Keratinocyte (primary cell): ENCODE data around the gene OLFML2B. TPM values are rescaled to one million over a fixed set of nuclear protein-coding genes. Genes with fewer than 3 reads are reported as not detected.
A peak's percentile ranks its signal among the peaks of the same experiment; 100 is the strongest.

ENCODE experiments used
- DNase-seq: peaks from one replicate; pipeline ENCODE4 v3.0.0-alpha.2; 2011; ENCODE audit warnings: low read depth, missing footprints, low spot score
- FAIRE-seq: peaks from 2 replicates; lab custom pipeline; 2011; peaks lifted over from hg19 to GRCh38; lab: Jason Lieb, UNC
- H2AFZ ChIP-seq: 2 replicates; pipeline ENCODE4 v1.6.0; 2012; ENCODE audit warnings: low read length, control low read depth, inconsistent platforms; ENCODE audit not compliant: control insufficient read depth
- H3K27ac ChIP-seq: 2 replicates; pipeline ENCODE4 v1.5.1; 2011; ENCODE audit warnings: low read length; ENCODE audit not compliant: control insufficient read depth, insufficient read depth
- H3K27me3 ChIP-seq: 3 replicates; pipeline ENCODE4 v1.6.0; 2011; ENCODE audit warnings: low read length; ENCODE audit not compliant: control insufficient read depth, insufficient read depth; ENCODE audit errors: extremely low read depth
- H3K36me3 ChIP-seq, 2 experiments: 2 replicates in 1 of 2; 3 replicates in 1 of 2; pipeline ENCODE4 v1.5.1; 2011; ENCODE audit warnings: low read length in 2 of 2, mild to moderate bottlenecking in 1 of 2; ENCODE audit not compliant: control insufficient read depth in 2 of 2, insufficient read depth in 2 of 2; ENCODE audit errors: extremely low read depth in 1 of 2
- H3K4me1 ChIP-seq: 3 replicates; pipeline ENCODE4 v1.5.1; 2011; ENCODE audit warnings: low read length; ENCODE audit not compliant: control insufficient read depth, insufficient read depth; ENCODE audit errors: extremely low read depth
- H3K4me2 ChIP-seq: 3 replicates; pipeline ENCODE4 v1.6.0; 2011; ENCODE audit warnings: low read depth, low read length; ENCODE audit not compliant: control insufficient read depth, insufficient read depth; ENCODE audit errors: extremely low read depth
- H3K4me3 ChIP-seq, 3 experiments: fragments of 200-600 bp in 1 of 3; sonication (generic) in 1 of 3; 2 replicates in 2 of 3; 3 replicates in 1 of 3; pipeline ENCODE4 v1.5.1; 2011 to 2016; ENCODE audit warnings: low read length in 3 of 3, mild to moderate bottlenecking in 3 of 3, control low read depth in 2 of 3, inconsistent platforms in 1 of 3, low read depth in 1 of 3, mixed read lengths in 1 of 3, mixed run types in 1 of 3, moderate library complexity in 1 of 3; ENCODE audit not compliant: control insufficient read depth in 2 of 3, insufficient read depth in 2 of 3; ENCODE audit errors: extremely low read depth in 1 of 3
- H3K79me2 ChIP-seq: 2 replicates; pipeline ENCODE4 v1.6.0; 2012; ENCODE audit warnings: low read length; ENCODE audit not compliant: control insufficient read depth, insufficient read depth
- H3K9ac ChIP-seq: 3 replicates; pipeline ENCODE4 v1.6.0; 2011; ENCODE audit warnings: low read length; ENCODE audit not compliant: control insufficient read depth, insufficient read depth; ENCODE audit errors: extremely low read depth
- H3K9me1 ChIP-seq: 3 replicates; pipeline ENCODE4 v1.6.0; 2011; ENCODE audit warnings: low read length; ENCODE audit not compliant: control insufficient read depth, insufficient read depth; ENCODE audit errors: extremely low read depth
- H3K9me3 ChIP-seq: 2 replicates; pipeline ENCODE4 v1.5.1; 2012; ENCODE audit warnings: low read depth, low read length; ENCODE audit not compliant: control insufficient read depth
- H4K20me1 ChIP-seq: 3 replicates; pipeline ENCODE4 v1.6.0; 2011; ENCODE audit warnings: low read length; ENCODE audit not compliant: control insufficient read depth, insufficient read depth; ENCODE audit errors: extremely low read depth
- CTCF ChIP-seq, 3 experiments: IDR thresholded peaks in 1 of 3; conservative IDR thresholded peaks in 1 of 3; optimal IDR thresholded peaks in 1 of 3; 2 replicates in 2 of 3; 3 replicates in 1 of 3; pipeline versions ENCODE3 to v1.5.1; 2011; ENCODE audit warnings: low read length in 3 of 3, mild to moderate bottlenecking in 3 of 3, moderate library complexity in 2 of 3, control low read depth in 1 of 3, inconsistent platforms in 1 of 3; ENCODE audit not compliant: insufficient read depth in 2 of 3; ENCODE audit errors: extremely low read depth in 1 of 3
- EZH2 ChIP-seq: IDR thresholded peaks from one replicate; pipeline ENCODE4 v1.6.1; 2012; ENCODE audit warnings: inconsistent platforms, mild to moderate bottlenecking, low read length, moderate library complexity
- dilution Hi-C: fragments of 300-500 bp; cut with MboI; formaldehyde crosslinking; loops from one replicate; pipeline ENCODE4 v1.7.0; 2020; ENCODE audit warnings: low sequenced_read_pairs; ENCODE audit not compliant: extremely low pct_ligation_motif_present
- polyA plus RNA-seq, 5 experiments: library from polyadenylated mRNA; depleted of rRNA in 3 of 5; stranded (reverse) in 3 of 5; stranded (forward) in 1 of 5; unstranded in 1 of 5; fragments of >200 nt; gene quantifications; 1 replicate in 1 of 5; 2 replicates in 3 of 5; 3 replicates in 1 of 5; pipeline versions ENCODE4 v1.2.1 to v1.2.3, GENCODE V29; 2011 to 2012; ENCODE audit warnings: missing spikeins in 2 of 5, low read depth in 1 of 5, low replicate concordance in 1 of 5

The OLFML2B gene
- polyA plus RNA-seq, 1 donor (not counting 4 experiments of a cell fraction or from before 2014, with no cell fraction given), result not detected

- no peaks in the 10 kb centered on the region for H3K79me2 ChIP-seq
- dilution Hi-C loops, result no loop called here
- H3K4me2 ChIP-seq, result peak overlapping the region; percentile 96
- no peak overlapping the region for H3K27ac ChIP-seq
- H3K9ac ChIP-seq, result no peak overlapping the region
- peaks cover 9% of the 10 kb centered on the region for H3K4me1 ChIP-seq
- TF ChIP-seq CTCF (optimal IDR thresholded peaks at IDR 0.05 in 1 of 3, IDR thresholded peaks at IDR 0.05 in 1 of 3, conservative IDR thresholded peaks at IDR 0.05 in 1 of 3; ENCODE audit: extremely low read depth in 1 of 3, insufficient read depth in 2 of 3, low read length in 3 of 3) (no peak), EZH2 (no peak)
- H3K9me1 ChIP-seq, result no peaks in the 10 kb centered on the region
- peak overlapping the region; percentile 91 for H2AFZ ChIP-seq
- peaks cover 12% of the 10 kb centered on the region for H3K27me3 ChIP-seq
- DNase-seq, result no peak
- FAIRE-seq, result no peak
- H3K9me3 ChIP-seq, result no peaks in the 10 kb centered on the region
- peak overlapping the region; percentile 55 to 82 (median 72) for H3K4me3 ChIP-seq
- H4K20me1 ChIP-seq, result no peaks in the 10 kb centered on the region
- no peaks in the 10 kb centered on the region for H3K36me3 ChIP-seq
These were observed 505 bp downstream of the OLFML2B start for GRCh38 chr1:162023181-162023546.

DNA sequence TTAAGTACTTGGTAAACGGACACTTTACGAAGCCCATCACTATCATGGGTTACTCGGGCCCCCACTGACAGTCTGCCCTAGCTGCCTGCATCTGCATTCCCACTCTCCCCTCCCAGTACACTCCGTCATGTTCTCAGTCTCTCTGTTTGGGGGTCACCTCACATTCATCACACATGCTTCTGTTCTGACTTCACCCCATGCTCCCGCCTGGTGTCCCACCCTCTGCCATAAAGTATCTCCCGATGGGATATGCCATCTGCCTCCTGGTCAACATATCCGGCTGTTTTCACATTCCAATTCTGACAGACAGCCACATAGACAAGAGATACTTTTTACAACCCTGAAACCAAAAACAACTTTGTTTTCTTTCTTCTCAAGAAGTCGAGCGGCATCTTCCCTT, 1.0 kb downstream of the OLFML2B start:
- FAIRE-seq, result no peak

More for the DNA sequence above, 1.0 kb downstream of the OLFML2B start:
- H3K9ac ChIP-seq, result no peak overlapping the region
- no peak overlapping the region for H3K4me3 ChIP-seq
- H4K20me1 ChIP-seq, result no peaks in the 10 kb centered on the region
- H3K9me3 ChIP-seq, result no peaks in the 10 kb centered on the region
- H3K9me1 ChIP-seq, result no peaks in the 10 kb centered on the region
- no peak overlapping the region for H2AFZ ChIP-seq
- H3K36me3 ChIP-seq, result no peaks in the 10 kb centered on the region
- DNase-seq, result no peak
- no peak overlapping the region for H3K4me2 ChIP-seq
- dilution Hi-C loops, result no loop called here
- no peaks in the 10 kb centered on the region for H3K79me2 ChIP-seq
- H3K4me1 ChIP-seq, result peaks cover 9% of the 10 kb centered on the region
- H3K27me3 ChIP-seq, result peaks cover 12% of the 10 kb centered on the region
- TF ChIP-seq EZH2 (no peak), CTCF (optimal IDR thresholded peaks at IDR 0.05 in 1 of 3, IDR thresholded peaks at IDR 0.05 in 1 of 3, conservative IDR thresholded peaks at IDR 0.05 in 1 of 3; ENCODE audit: extremely low read depth in 1 of 3, insufficient read depth in 2 of 3, low read length in 3 of 3) (no peak)
- H3K27ac ChIP-seq, result no peak overlapping the region
